ENCODE measurements around the gene ZSCAN22.
"Not testable (repeated sequence)": the region's sequence is repeated elsewhere in the genome, so short reads cannot be mapped to it uniquely, and the experiment has no call there.

The ZSCAN22 gene

DNA sequence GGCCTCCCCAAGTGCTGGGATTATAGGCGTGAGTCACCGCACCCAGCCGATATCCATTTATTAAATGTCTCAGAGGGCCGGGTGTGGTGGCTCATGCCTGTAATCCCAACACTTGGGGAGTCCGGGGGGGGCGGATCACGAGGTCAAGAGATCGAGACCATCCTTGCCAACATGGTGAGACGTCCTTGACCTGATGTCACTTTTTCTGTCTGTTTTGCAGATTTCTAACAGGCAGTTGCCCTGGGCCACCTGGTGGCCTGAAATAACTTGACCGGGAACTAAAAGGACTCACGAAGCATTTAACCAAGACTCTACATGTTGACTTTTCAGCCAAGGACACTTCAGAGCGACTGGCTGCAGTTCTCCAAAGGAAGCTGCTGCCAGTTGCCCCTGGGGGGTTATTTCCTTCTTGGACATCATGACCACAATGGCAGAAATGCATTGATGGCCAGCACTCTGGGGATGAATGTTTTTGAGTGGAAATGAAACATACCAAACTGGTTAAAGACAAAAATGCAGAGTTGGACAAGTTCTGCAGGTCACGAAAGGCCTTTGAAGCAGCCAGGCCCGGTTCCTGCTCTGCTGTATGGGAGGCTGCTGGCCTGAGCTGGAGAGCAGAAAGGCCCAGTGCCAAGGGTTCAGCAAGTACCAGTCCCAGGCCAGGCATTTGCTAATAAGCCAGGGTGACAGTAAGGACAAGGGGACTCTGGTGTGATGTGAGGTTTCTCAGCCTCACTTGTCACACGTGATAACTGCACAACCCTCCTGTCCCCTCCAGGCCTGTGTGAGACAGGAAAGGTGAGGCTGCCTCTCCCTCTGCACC lies 45.7 kb downstream of the ZSCAN22 start:
- no peak for DNase-seq (ENCODE audit: low spot score)

DNA sequence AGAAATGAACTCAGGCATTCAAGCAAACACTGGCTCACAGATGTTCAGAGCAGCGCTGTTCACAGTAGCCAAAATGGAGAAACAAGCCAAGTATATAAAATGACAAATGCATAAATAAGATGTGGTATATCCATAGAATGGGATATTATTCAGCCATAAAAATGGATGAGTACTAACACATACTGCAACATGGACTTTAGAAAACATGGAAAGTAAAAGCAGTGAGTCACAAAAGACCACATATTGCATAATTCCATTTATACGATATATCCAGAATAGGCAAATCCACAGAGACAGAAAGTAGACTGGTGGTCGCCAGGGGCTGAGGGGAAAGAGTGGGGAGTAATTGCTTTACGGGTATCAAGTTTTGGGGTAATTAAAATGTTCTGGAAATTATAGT lies 47.4 kb downstream of the ZSCAN22 start:
- DNase-seq (ENCODE audit: low spot score): no peak

DNA sequence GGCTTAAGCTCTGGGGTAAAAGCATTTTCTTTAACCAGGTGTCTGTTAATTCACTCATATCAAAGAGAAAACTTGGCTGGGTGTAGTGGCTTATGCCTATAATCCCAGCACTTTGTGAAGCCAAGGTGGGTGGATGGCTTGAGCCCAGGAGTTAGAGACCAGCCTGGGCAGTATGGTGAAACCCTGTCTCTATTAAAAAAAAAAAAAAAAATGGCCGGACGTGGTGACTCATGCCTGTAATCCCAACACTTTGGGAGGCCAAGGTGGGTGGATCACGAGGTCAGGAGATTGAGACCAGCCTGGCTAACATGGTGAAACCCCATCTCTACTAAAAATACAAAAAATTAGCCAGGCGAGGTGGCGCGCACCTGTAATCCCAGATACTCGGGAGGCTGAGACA lies 49.9 kb downstream of the ZSCAN22 start:
- DNase-seq (ENCODE audit: low spot score): not testable (repeated sequence)

GRCh38 chr19:58379246-58379645 lies 52.5 kb downstream of the ZSCAN22 start:
- no peak for DNase-seq (ENCODE audit: low spot score)

DNA sequence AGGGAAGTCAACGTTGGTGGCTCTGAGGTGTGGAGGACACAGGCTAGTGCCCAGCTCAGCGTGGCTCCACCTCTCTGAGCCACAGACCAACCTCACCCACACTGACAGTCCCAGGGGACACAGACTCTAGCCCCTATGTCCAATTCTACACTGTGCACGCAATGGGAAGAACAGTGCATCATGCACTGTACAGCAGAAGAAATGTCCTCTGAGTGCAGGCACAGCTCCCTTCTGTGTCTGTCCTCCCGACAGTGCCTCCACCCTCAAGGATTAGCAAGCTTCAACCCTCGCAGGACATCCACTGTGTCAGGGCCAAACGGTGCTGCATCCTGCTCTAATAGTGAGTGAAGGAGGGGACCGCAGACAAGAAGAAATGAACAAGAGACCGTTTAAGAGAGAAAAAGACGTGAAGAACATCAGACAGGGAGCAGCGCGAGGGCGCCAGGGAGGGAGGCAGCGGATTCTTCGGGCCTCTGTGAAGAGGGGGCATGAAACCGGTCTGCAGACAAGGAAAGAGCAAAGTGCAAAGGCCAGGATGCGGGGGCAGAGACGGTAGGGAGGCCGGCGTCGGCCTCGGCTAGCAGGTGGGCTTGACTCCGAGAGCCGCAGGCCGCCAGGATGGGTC lies 53.4 kb downstream of the ZSCAN22 start:
- no peak for DNase-seq (ENCODE audit: low spot score)

DNA sequence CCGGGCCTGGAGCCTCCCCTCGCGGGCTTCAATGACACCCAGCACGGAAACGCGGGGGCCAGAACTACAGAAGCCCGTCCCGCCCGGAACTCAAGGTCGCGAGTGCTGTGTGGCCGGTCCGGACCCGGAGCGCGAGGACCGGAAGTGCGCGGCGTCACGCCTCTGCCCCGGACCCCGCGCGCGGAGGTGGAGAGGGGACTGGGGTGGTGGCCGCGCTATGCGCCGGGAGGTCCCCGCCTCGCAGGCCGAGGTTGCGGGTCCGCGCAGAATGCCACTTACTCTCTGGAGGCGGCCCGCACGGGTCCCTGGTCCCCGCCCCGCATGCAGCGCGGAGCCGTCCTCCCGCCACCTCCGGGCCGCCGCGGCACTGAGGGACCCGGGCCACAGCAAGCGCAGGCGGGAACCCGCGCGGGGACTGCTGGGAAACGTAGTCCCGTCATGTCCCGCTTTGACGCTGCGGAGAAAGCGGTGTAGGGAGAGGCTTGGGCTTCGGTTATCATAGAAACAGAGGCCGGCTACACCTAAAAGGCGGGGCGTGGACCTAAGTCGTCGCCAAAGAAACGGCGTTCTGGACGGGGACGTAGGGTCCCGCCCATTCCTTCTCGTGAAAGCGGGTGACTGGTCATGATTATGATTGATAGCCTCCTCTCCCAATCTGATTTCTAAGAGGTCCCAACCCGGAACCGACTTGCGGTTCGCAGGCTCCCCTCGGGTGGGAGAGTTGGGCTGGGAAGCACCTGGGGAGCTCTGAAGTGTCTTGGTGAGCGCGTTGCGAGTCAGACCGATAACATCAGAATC lies 54.1 kb downstream of the ZSCAN22 start, which contains the start of gene ZNF837:
Gene ZNF837 (minus strand): TSS at position 369 of the 798 bp plus-strand sequence. CDS start 11,698 bp downstream, outside the sequence.
- peak; percentile 99 for DNase-seq (ENCODE audit: low spot score)

GRCh38 chr19:58381460-58382212 lies 54.8 kb downstream of the ZSCAN22 start:
- DNase-seq (ENCODE audit: low spot score): no peak

- DNase-seq (ENCODE audit: low spot score): no peak
Observed at GRCh38 chr19:58382997-58383603, 56.3 kb downstream of the ZSCAN22 start.

DNA sequence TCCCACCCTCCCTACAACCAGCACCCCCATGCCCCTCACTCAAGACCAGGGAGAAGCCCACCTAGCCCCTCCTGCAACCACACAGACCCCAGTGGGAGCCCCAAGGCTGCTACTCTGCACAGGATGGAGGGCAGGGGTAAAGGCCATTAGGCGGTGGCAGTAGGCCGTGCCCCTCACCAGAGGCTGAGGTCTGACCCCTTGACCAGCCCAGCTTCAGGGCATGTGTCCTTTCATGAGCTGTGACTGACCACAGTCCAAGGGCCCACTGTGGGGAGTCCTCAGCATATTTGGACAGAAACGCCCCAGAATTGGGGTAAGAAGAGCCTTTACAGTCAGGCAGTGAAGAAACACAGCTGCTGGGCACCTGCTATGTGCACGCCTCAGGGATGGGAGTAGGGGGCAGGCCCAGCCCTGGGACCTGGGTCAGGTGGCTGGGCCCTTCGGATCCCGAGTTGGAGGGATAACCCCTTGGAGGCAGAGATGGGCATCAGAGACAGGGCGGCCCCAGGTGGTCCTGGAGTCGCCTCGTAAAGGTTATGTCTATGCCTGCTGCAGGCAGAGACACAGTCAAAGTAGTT lies 58.6 kb downstream of the ZSCAN22 start:
- no peak for DNase-seq (ENCODE audit: low spot score)

DNA sequence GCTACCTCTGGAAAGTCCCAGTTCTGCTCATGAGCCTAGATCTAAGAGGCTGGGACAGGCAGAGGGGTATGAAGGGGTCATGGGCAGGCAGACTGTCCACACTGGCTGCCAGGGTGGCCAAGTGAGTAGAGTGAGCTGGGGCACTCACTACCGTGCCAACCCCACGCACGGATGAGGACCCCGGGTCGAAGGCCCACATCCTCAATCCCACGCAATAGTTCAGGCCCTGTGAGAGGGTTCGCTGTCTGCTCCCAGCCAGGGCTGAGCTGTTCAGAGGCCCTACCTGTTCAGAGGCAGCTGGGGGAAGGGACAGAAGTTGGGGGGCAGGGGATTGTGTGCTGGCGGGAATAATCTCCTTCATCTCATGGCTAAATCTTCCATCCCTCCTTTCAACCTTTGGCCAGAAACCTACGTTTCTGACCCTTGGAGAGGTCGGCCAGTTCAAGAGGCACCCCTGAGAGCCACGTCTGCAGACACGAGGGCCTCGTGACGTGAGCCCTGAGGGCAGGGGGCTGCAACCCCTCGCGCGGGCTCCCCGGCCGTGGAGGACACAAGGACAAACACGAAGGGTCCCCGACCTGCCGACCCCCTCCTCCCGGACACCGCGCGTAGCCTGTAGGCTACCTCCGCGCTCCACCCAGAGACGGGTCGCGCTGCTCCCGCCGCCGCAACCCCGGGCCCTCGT lies 59.2 kb downstream of the ZSCAN22 start:
- no peak for DNase-seq (ENCODE audit: low spot score)

DNA sequence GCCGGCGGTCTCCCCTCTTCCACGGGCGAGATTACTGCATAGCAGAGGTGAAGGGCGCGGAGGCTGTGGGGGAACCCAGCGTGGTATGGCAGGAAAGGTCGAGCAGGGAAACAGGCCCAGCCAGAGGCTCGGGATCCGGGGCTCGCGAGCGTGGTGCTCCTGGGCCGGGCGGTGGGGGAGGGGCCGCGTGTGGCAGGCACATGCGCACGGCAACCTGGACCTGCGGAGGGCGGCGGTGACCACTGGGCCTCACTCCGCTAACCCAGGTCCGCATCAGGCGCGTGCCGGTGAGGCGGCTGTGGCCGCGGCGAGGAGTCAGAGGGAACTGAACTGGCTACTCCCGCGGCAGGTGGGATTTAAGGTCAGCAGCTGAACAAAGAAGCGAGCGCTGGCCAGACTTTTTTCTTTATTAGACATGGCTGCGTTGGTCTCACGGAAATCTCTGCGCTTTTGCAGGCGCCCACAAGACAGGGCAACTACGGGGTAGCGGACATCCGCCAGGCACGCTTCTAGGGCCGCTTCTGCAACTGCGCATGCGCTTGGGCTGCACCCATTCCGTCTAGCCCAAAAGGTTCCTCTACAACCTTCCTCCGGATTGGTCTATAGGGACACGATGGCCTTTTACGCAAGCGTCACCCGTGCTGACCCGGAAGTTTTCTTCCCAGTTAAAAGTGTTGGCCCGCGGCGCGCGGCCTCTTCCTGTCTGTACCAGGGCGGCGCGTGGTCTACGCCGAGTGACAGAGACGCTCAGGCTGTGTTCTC lies 60.0 kb downstream of the ZSCAN22 start, which contains the start of gene RPS5:
Gene RPS5 (plus strand): TSS at position 694 of the 762 bp plus-strand sequence. CDS start 869 bp downstream, outside the sequence.
- peak; percentile 96 for DNase-seq (ENCODE audit: low spot score)

DNA sequence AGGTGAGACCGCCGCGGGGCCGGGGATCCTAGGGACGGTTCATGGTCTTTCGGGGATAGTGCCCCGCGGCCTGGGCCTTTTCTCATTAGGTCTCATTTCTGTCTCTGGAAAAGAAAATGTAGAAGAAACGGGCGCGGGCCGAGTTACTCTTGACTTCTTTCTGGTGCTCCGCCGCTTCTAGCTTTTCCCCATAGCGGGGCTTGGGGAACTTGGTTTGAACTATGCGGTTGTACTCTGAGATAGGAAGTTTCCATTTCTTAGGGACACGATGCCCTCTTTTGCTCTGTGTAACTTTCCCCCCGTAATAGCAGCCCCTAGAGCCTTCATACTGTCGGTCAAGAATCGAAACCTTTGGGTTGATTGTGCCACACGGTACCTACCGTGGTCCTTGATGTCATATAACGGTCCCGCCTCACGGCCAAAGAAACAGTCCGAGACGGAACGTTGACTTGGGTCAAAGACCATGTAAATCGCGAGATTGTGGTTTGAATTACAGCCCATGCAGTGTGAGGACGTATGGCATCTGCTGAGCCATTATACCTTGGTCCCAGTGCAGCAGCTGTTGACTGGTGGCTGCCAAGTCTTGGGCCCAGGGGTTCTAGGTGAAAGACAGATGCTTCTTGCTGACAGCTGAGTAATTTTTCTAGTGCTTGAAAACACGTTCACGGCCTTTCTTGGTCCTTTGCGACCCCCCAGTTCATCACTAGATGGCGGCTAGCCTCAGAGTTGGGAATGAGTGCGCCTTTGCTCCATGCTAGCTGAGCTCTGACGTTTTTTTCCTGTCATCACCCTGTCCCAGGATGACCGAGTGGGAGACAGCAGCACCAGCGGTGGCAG lies 60.8 kb downstream of the ZSCAN22 start:
- DNase-seq (ENCODE audit: low spot score): no peak

GRCh38 chr19:58388175-58388526 lies 61.4 kb downstream of the ZSCAN22 start:
- DNase-seq (ENCODE audit: low spot score): no peak

Small RNAs within 50 kb of the gene (small RNA-seq; reads per million reads assigned to genes)
- 0 to 0.05 reads per million in 2 experiments for gene MIR4754
- gene MIR6806: 0 reads per million in 2 experiments
- gene RNA5SP473: 0.03 to 0.04 reads per million in 2 experiments
